ENCODE data around the gene SPTAN1.
"Not testable (repeated sequence)": the region's sequence is repeated elsewhere in the genome, so short reads cannot be mapped to it uniquely, and the experiment has no call there.

Gene SPTAN1

GRCh38 chr9:128552153-128552743 is at the start of gene SPTAN1:
Gene SPTAN1 (plus strand): TSS chr9:128552587. CDS start chr9:128566741, 14,154 bp downstream.
- peak; percentile 82 for DNase-seq

- not testable (repeated sequence) for DNase-seq
Observed at GRCh38 chr9:128503415-128503825, 49.0 kb upstream of the SPTAN1 start.

- DNase-seq = no peak
Observed at GRCh38 chr9:128503870-128504269, 48.5 kb upstream of the SPTAN1 start.

DNA sequence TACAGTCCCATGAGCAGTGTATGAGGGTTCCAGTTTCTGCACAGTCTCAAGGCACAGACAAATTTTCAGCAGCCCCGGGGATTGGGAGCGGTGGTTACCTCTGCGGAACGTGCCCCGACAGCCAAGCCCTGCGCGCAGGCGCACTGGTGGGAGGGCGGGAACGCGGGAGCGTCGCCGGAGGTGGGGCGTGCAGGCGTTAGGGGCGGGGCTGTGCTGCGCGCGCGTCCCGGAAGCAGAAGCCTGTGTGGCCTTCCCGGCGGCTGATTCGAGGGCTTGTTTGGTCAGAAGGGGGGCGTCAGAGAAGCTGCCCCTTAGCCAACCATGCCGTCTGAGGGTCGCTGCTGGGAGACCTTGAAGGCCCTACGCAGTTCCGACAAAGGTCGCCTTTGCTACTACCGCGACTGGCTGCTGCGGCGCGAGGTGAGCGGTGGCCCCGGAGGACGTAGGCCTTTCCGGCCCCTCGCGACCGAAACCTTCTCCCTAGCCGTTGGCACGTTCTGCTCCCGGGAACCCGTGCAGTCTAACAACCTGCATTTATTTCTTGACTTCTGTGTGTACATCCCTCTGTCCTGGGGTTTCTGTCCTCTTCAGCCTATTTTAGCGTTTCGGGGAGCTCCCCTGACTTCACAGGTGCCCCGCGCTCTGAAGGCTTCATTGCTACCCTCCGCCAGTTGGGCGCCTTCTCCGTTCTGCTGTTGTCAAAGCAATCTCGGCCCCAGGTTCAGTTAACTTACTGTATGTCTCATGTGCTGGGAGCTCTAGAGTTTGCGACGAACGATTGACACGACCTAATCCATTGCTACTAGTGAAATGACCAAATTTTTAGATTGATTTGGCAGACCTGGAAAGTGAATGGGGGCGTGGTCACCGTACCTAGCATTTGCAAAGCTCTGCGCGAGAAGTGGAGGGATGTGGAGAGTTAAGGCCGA is 47.6 kb upstream of the SPTAN1 start, which contains the start of gene GLE1:
Gene GLE1, plus strand, starts transcription at position 235 of the 929 bp plus-strand sequence. Its CDS starts 87 bp downstream, at position 322.
- peak; percentile 89 for DNase-seq

DNA sequence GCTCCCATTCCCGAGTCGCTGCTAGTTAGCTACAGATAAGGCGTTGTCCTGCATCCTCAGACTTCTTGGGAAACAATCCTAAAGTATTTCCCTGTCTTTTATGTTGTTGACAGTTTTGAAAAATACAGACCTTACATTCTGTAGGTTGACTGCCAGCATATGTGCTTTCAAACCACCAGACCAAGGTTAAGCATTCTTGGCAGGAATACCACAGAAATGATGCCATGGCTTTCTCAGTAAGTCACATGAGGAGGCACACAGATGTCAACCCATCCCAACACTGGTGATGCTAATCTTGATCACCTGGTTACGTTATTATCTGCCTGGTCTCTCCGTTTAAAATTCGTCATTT is 47.0 kb upstream of the SPTAN1 start:
- no peak for DNase-seq

DNA sequence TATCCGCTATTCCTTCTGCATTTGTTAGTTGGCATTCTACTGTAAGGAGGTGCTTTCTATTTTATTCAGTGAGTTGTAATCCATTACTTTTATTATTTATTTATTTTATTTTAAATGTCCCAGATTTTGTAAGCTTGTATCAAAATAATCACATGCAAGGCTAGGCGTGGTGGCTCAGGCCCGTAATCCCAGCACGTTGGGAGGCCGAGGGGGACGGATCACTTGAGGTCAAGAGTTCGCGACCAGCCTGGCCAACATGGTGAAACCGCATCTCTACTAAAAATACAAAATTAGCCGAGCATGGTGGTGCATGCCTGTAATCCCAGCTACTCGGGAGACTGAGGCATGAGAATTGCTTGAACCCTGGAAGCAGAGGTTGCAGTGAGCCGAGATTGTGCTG is 46.5 kb upstream of the SPTAN1 start:
- DNase-seq = not testable (repeated sequence)

GRCh38 chr9:128512820-128513219 is 39.6 kb upstream of the SPTAN1 start:
- no peak for DNase-seq

DNA sequence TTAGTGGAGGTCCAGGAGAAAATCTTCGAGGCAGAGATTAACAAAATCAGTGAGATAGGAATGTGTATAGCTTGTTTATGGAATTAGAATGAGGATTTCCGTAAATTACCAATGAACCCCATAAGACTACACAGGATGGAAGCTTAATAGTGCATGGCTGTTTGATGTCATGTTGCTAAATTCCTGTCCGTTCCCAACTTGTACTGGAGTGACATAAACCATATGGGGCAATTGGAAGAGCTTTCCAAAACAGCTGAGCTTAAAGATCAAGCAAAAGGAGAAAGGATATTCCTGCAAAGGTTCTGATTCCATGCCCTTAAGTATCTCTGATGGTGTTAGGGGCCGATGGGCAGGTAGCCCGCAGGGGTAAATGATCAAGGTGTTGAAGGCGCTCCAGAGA is 30.4 kb upstream of the SPTAN1 start:
- DNase-seq = no peak

DNA sequence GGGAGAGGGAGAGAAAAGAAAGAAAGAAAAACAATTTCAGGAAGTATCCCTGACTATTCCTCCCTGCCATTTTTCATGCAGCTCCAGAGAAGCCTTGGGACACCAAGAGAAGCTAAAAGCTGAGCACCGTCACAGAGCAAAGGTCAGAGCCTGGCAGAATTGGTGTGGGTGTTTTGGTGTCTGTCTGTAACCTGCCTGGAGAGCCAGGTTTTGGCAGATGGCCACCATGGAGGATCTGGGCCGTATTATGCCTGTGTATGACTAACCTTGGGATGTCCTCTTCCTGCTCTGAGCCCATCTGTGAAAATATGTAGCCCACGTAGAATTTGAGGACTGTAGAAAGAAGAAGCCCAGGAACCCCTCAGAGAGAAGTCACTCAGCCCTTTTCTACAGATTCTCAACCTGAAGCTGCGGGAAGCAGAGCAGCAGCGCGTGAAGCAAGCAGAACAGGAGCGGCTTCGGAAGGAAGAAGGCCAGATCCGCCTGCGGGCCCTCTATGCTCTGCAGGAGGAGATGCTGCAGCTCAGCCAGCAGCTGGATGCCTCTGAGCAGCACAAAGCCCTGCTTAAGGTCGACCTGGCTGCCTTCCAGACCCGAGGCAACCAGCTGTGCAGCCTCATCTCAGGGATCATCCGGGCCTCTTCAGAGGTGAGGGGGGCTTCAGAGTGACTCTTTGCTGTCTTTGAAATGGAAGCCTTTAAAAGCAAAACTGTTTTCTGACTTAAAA is 29.0 kb upstream of the SPTAN1 start:
- no peak for DNase-seq

DNA sequence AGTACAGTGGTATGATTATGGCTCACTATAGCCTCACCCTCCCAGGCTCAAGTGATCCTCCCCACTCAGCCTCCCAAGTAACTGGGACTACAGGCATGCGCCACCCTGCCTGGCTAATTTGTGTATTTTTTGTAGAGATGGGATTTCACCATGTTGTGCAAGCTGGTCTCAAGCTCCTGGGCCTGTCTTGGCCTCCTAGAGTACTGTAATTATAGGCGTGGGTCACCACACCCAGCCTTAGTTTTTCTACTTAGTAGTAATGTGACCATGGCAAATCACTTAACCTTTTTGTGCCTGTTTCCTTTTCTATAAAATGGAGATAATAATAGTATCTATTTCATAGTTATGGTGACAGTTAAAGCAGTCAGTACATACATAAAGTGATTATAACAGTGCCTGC is 25.7 kb upstream of the SPTAN1 start:
- no peak for DNase-seq

GRCh38 chr9:128528445-128529160 is 23.8 kb upstream of the SPTAN1 start:
- DNase-seq = no peak

- DNase-seq = no peak
Observed at GRCh38 chr9:128529191-128529590, 23.2 kb upstream of the SPTAN1 start.

DNA sequence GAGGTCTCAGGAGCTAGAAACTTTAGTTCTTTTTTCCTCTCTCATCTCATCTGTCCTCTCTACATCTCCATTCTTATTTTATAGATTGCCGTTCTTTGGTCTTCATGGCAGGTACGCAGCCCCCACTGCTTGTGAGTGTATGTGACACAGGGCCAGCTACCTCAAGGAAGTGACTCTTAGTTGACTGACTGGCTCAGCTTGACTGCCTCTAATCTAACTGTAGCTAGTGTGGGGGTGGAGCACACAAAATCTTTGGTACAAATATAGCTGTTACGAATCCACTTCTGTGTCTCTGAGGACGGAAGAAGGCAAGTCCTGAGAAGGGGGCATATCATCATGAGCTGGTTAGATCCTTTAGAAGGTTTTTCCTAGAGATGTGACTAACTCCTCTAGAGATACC is 19.8 kb upstream of the SPTAN1 start:
- DNase-seq = no peak

- DNase-seq = no peak
Observed at GRCh38 chr9:128540634-128541360, 11.6 kb upstream of the SPTAN1 start.

- no peak for DNase-seq
Observed at GRCh38 chr9:128546504-128546903, 5.9 kb upstream of the SPTAN1 start.

- no peak for DNase-seq
Observed at GRCh38 chr9:128548876-128549275, 3.5 kb upstream of the SPTAN1 start.

DNA sequence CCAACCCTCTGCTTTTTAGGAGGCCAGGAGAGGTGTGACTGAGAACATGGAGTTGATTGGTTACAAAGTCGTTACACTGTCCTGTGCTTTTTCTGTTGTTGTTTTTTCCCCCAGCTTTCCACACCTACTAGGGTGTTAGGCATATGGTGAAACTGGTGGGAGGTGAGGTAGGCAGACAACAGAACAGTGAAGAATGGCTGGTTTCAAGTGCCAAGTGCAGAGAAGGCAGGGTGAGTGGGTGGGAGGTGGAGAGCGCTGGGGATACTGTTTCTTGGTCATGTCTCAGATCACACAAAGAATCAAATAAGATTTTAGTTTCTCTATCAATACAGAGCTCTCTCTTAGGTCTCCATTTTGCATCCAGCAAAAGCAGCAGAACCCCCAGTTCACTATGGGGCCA is 2.2 kb upstream of the SPTAN1 start:
- no peak for DNase-seq

DNA sequence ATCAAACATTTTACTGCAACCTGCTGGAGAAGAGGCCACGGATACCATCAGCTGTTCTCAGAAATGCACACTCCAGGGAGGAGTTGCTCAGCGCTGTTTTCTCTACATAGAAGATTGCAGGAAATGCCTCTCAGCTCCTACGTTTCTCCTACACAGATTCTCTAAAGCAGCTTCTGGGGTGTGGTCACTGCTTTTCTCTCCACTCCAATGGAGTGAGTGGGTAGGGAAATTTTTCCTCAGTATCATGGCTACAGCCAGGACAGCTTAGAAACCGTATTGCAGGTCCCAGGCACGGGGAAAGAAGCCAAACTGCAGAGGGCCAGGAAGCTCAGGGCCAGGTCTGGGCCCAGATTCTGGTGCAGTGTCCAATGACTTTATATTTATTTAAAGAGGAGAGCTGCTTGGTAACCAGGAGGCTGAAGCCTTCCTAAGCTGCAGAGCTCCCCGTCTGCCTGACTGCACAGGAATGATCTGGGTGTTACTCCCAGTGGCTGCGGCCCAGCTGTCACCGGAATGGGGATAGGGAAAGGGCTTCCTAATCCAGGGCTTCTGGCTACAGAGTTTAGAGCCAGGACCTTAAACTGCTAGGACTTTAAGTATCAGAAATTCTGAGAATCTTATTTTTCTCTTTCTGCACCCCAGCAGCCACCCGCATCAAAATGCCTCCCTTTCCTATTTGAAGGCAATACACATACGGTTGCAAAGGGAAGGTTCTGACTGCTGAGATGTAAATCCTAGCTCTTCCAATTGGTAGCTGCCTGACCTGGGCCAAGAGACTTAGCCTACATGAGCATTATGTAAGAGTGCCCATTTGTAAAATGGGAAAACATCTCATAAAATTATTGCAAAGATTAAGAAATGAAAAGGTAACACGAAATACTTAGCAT is 1.4 kb upstream of the SPTAN1 start:
- peak; percentile 18 for DNase-seq

DNA sequence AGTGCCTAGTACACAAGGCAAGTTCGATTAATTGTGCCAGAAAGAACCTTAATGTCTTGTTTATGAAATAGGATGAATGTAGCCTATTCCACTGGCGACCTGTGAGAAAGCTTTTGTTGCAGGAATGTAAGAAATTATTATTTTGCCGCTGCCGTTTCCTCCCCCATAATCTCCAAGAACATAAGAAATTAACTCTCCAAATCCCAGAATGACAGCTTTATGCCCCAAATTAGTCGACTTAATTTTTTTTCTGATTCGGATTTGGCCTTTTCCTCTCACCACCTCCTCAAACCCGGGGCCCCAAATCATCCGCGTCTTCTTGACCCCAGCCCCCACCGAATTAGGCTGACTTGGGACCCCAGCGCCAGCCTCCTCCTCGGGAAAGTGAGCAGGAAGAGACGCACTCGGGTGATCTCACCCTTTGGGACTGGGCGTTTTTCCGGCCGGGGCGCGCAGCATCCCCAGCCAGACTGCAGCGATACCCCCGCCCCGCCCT is 682 bp upstream of the SPTAN1 start:
- DNase-seq = no peak

- no peak for DNase-seq
Observed at GRCh38 chr9:128552744-128553440, 505 bp downstream of the SPTAN1 start.
